KG1 (cell line): Measurements from ENCODE around the gene BBS12.

Experiments
- DNase-seq: peaks from one replicate; lab custom pipeline; 2025; lab: John Stamatoyannopoulos, UW

BBS12 gene

DNA sequence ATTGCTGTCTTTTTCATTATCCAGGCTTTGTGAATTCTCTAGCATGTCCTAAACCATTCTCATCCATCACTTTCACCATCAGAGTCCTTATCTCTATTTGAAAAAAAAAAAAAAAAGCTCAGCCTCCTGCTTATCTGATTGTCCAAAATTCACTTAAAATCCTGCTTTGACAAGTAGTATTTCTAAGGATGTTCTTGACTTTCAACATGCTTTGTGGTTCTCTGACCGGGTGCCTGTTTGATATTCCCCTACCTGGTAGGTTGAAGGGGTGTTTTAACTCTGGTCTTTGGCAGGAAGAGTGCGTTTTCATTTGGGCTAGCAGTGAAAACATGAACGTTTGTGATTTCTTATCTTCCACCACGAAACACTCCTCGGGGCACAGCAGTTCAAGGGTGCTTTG lies 17.3 kb upstream of the BBS12 start:
- no peak for DNase-seq

DNA sequence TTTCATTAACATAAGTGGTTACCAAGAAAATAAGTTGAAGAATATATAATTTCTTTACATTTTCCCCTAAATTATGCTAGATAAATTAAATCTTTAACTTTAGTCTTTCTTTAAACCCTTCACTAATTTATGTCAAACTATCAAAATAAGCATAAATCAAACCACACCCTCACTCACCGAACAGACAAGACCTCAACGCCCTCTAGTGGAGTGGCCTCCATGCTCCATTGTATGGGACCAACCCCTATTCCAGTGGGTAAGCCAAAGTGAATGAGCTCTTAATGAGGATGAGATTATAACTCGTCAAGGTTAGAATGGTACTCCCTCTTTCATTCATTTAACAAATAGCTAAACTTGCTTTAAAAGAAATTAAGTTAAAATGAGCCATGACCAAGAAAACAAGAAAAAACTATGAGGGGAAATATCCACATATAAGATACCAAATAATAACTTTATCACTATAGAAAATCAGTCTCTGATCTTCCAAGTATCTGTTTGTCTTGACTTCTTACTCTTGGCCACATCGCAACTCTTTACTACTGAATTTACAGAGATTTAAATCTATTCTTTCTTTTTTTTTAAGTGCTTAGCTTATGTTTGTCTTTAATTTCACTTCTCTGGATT lies 15.6 kb upstream of the BBS12 start:
- DNase-seq: peak; percentile 8

DNA sequence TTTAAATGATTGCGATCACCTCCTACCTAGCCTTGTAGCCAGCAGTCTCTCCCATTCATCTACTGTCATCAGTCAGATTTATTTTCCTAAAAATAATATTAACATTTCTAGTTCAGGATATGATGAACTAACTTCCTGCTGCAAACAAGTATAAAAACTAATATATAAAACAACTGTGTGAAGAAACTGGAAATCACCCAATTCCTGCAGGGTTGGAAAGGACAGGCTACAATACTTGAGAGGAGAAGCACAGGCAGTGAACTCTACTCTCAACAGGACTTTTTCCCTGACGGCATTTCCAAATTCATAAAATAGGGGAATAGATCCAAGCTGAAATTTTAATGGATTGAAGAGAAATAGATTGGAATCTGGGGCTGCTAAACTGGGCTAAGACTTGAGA lies 14.2 kb upstream of the BBS12 start:
- no peak for DNase-seq

DNA sequence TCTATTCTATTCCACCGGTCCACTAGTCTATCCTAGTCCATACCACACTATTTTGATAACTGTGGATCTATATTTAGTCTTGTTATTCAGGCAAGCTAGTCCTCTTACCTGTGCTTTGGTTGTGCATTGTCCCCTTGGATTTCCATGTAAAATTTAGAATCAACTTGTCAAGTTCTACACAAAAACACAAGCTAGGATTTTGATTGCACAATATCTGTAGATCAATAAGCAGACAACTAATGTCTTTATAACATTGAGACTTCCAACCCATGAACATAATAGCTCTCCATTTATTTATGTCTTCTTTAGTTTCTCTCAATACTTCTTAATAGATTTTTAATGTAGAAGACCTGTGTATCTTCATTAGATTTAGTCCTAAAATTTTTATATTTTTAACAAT lies 10.2 kb upstream of the BBS12 start:
- no peak for DNase-seq

DNA sequence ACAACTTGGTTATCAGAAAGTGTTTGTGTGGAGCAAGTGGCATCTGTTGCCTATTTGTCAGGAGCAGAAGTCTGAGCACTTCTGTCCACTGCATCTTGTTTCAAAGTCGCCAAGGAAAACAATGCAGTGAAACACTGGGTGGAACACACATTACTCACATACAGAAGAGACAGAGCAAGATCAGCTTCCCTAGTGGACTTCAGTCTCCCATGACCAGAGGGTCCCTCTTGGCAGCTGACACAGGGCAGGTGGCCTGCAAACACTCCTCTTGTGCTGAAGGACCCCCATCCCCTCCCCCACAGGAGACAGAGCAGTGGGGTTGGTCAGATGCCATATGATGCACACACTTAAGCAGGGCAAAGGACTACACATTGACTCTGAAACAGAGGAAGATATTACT lies 3.6 kb upstream of the BBS12 start:
- no peak for DNase-seq

DNA sequence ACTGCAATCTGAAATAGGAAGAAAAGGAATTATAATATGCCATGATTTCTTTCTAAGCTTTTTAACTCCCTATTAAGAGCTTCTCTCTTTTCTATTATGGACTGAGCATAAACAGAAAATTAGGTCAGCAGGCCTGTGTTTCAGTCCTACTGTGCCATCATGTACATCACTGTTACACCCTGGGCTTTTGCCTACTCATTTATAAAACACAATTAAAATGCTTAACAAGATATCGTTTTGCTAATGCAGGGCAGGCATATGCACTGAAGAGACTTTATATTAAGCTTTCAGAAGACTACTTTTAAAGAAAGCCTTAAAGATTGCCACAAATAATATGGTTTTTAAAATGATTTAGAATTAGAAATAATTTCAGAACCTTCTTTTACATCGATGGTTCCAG lies 828 bp upstream of the BBS12 start:
- no peak for DNase-seq

DNA sequence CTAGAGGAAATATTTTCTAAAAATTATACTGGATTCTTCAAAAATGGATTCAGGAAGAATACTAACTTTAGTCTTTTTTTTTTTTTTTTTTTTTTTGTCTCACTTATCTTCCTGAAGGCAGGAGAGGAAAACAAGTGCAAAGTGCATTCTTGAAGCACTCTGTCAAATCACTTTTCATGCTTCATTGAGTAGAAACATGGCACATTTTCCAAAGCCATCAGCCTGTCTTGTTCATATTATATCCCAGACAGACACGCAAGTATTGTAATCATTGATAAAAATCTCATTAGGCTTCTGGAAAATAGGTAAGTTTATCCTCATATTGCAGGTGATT lies 1.2 kb downstream of the BBS12 start:
- DNase-seq: no peak

DNA sequence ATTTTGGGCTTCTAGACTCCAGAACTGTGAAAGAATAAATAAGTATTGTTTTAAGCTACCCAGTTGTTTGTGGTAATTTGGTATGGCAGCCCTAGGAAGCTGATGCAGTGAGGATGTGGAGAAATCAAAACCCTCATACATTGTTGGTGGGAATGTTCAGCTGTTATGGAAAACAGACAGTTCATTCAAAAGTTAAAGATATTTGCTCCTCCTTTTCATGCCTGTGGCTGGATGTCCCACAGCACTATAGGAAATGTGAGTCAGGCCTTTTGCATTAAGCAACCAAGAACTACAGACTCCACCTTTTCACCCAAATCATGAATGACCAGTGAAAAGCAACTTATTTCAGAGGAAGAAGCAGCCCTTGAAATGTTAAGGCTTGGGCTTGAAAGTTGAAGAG lies 6.7 kb downstream of the BBS12 start:
- DNase-seq: no peak

DNA sequence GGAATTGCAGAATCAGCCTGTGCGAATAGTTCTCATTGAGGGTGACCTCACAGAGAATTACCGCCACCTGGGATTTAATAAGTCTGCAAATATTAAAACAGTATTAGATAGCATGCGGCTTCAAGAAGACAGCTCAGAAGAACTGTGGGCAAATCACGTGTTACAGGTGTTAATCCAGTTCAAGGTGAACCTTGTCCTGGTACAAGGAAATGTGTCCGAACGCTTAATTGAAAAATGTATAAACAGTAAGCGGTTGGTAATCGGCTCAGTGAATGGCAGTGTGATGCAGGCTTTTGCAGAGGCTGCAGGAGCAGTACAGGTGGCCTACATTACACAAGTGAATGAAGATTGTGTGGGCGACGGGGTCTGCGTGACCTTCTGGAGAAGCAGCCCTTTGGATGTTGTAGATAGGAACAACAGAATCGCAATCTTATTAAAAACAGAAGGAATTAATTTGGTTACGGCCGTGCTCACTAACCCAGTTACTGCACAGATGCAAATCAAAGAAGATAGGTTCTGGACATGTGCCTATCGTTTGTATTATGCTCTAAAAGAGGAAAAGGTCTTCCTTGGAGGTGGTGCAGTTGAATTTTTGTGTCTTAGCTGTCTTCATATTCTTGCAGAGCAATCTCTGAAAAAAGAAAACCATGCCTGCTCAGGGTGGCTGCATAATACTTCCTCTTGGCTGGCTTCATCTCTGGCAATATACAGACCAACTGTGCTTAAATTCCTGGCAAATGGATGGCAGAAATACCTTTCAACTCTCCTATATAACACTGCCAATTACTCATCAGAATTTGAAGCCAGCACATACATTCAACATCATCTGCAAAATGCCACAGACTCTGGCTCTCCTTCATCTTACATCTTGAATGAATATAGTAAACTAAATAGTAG lies 10.7 kb downstream of the BBS12 start:
- DNase-seq: no peak

DNA sequence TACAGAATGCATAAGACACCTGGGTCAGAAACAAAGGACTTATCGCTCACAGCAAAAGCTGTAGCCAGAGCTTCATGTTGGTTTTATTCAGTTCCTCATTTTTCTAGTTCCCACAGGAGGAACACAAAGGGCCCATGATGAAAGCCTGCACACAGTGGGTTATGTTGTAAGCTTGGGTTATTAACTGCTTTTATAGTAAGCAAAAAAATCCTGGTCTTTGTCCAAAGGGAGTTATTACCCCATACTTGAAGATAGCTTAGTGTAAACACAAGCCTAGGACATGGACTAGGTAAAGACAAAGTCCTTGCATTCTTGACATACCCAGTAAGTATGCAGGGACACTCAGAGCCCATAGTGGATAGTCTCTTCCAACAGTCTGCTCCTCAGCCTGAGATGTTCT lies 11.7 kb downstream of the BBS12 start:
- peak; percentile 15 for DNase-seq

DNA sequence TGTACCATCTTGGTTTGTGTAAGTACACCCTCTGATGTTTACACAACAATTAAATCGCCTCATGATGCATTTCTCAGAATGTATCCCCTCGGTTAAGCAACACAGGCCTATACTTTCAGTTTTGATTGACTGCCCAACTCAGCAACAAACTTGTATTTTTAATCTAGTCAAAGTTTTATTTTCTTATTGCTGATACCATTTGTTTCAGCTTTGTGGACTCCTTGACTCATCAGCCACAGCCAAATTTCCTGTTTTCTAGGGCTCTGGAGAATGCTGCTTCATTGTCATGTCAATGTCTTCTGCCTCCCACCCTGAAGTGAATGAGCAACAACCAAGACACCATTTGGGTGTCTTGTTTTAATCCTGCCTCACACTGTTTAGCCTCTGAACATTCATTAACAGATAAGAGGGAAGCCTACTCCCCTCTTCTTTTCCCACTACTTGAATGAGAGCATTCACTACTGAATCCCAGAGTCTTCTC lies 14.0 kb downstream of the BBS12 start:
- no peak for DNase-seq

DNA sequence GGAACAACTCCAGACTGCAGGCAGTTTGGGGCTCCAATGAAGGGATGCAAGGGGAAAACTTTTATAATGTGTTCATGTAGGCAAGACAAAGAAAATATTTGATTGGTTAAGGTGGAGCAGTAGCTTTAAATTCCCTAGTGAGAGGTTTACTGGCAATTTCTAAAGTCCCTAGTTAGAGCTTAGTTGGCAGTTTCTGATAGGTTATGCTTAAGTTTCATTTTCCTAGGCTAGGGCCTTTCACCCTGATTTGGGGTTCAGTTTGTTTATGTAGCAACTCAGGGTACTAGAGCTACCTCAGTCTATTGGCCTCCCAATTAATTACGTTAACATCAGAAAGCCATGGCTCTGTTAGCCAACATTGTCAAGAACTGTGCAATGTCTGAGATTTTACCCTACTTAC lies 14.6 kb downstream of the BBS12 start:
- no peak for DNase-seq

DNA sequence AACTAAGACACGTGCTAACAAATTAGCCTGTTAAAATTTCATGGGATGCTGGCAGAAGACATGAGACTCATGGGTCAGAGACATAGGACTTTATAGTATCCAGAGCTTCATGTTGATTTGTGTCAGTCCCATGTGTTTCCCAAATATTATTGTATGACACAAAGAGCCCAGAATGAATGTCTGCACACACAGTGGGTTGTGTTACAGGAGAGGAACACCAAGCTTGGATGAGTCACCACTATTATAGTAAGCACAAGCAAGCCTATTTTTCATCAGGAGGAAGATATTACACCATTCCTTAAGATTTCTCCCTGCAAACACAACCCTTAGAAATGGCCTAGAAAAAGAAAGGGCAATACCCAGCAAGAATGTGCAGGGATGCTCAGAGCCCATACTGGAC lies 15.4 kb downstream of the BBS12 start:
- no peak for DNase-seq

DNA sequence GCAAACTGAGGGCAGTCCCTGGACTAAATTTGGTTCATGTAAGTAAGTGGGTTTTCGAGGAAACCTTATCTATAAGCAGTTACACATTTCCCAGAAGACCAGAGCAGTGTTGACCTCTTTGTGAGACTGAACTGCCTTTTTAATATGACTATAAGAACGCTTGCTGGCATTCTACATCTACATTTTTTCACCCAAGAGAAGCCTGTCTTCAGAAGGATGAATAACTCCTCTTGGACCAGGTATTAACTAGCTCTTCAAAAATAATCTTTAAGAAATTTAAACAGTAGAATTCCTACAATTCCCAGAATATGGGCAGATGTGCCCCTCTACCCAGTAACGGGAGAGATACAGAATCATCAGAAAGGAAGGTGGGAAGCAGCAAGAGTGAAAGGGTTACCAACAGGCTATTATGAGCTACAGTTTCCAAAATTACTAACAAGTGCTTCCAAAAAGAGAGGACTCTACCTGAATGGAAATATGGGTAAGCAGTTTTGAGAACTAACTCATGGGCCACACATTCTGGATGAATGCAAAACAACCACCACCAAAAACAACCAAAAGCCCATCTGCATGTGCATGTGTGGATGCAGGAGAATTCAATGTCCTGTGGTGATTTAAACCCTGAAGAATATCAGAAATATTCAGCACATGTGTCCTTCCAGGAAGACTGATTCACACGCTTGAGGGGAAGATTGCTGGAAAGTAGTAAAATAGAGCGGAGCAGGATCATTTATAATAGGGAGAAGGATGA lies 17.4 kb downstream of the BBS12 start:
- no peak for DNase-seq

DNA sequence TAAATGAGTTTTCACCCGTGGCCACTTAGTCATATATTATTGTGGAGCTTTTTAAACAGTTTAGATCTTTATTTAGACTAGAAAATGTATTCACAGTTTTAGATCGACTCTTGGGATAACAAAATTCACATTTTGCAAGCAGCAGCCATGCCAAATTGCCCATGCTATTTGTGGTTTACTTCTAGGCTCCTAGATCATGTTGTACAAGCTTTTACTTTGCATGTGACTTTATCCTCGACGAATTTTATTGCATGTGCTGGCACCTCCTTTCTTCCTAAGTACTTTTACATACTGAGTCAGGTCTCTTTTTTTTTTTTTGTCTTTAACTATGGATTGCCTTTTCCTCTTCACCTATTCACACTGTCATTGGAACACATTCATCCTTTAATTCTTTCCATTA lies 23.2 kb downstream of the BBS12 start:
- DNase-seq: no peak

DNA sequence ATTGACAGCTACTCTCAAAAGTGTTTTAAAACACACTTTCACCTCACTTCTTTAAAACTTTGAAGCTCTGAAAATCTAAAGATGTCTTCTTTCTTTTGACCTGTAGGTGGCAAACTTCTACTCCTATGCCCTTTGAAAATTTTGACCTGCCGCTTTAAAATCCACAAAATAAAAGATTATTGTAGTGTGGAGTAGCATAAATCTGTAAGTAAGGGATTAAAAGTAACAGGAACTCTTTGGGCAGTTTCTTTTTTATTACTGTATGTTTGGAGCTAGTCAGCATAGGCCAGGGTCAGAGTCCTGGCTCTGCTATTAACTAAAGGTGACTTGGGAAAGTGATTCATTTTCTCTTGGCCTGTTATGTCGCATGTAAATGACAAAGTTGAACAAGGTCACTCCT lies 25.5 kb downstream of the BBS12 start:
- peak; percentile 57 for DNase-seq

DNA sequence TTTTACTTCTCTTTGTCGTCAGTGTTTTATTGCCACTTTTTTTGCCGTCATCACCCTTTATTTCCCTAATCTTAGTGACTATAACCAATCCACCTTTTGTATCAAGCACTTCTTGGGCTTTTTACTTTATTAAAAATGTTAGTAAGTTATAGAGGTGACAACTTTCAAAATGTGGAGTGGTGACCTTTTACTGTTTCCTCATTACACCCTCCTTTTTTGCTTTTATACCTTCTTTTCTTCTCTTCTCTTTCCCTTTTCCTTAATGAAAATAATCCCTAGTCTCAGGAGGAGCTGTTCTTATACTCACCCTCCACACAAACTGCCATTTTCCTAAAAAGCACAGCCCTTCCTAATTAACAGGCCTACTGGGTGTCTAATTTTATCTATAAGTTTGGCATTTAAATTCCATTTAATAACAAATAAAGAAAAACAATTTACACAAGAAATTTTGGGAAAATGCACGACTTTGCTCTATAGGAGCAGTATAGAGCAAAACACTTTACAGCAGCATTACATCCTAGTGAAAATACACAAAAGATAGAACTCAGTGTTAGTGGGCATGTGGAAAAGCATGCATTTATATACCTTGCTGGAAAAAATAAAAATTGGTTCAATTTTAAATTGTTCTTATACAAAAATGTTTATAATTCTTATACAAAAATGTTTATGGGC lies 27.3 kb downstream of the BBS12 start:
- no peak for DNase-seq

DNA sequence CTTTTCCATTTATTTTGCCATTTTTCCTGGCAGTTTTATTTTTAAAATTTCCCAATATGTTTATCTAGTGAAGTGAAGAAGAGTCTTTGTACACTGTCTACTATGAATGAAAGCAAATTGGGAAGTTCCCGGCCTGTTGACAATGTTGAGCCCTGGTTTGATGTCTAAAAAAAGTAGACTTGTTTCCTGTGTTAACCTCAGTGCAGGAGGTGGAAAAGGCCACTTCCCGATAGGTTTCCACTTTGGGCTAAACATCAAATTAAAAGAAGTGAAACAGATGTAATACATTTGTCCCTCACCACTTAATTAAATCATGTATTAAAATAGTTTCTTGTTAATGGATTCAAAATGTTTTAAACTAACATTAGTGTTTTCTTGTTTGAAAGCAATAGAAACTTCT lies 30.0 kb downstream of the BBS12 start:
- DNase-seq: peak; percentile 28

DNA sequence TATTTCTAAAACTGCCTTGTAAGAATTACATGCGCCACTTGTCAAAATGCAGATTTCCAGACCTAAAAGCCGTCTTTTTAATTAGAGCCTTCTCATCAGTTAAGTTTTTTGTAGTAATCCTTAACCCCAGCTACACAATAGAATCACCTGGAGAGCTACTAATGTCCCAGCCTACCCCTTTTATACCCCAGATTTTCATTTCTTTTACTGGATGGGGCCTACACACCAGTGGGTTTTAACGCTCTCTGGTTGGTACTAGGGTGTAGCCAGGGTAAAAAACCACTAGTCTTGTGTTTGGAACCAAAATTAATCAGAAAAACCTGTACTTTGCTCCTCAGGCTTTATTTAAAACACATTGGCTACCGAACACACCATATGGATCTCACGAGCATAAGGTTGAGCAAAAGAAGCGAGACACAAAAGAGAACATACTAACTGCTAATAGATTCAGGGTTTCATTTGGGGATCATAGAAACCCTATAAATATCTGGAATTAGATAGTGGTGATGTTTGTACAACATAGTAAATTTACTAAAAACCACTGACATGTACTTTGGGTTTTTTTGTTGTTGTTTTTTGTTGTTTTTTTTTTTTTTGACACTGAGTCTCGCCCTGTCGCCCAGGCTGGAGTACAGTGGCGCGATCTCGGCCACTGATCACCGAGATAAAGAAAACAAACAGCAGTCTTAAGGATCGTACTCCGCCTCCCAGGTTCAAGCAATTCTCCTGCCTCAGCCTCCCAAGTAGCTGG lies 30.6 kb downstream of the BBS12 start:
- DNase-seq: no peak

DNA sequence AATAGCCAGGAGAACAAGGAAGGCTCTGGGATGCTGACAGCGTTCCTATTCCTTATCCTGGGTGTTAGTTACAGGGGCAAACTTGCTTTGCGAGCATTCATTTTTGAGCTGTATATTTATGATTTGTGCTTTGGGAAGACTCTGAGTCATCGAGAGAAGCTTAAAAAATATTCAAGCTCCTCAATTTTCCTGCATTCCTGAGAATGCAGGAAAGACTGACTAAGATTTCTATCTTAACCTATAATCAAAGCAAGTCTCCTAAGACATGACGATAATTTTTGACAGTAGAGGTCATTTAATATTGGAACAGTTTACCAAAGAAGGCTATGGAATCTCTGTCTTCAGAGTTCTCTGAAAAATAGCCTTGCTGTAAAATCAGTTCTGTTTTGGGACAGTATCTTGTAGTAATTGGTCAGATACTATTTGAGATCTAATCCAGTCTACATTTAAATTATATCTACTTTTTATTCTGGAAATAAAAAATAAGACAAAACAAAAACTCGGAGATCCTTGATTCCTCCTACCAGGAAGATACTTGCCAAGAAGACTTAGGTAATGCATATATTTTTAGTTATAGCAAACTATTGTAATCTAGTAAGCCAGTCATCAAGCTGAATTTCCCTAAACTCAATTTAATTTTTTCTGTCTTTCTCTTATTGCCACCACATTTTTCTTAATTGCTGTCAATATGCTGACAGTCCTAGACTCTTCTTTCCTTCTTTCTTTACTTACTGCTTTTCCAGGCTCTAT lies 31.7 kb downstream of the BBS12 start:
- no peak for DNase-seq

DNA sequence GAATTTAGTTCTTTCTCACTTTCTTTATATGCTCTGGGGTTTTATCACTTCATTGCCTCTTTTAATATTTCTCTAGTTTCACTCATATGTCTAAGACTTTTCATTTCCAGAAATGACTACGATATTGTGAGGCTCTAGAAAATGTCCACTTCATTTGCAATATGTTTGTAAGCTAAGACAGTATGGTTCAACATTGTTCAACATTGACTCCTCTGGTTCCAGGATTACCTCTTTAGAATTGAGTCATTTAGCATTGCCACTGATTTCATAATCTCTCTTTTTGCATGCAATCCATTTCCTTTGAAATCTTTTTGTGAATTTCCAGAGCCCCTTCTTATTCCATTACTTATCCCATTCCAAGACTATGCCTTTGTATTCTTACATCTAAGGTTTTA lies 32.3 kb downstream of the BBS12 start:
- no peak for DNase-seq
